H7 (cell line): ENCODE measurements around the gene PDE1C. TPM values are rescaled to one million over a fixed set of nuclear protein-coding genes. Genes with fewer than 3 reads are reported as not detected.
A peak's percentile ranks its signal among the peaks of the same experiment; 100 is the strongest.

Experiments
- DNase-seq: peaks from one replicate; pipeline ENCODE4 v3.0.0; 2012
- H3K27me3 ChIP-seq: 2 replicates; pipeline ENCODE4 v1.6.0; 2011; ENCODE audit warnings: mild to moderate bottlenecking, low read length; ENCODE audit not compliant: control insufficient read depth, insufficient read depth
- H3K36me3 ChIP-seq: replicated peaks from 2 replicates; pipeline ENCODE4 v1.5.1; 2011; ENCODE audit warnings: low read length; ENCODE audit not compliant: control insufficient read depth, insufficient read depth
- H3K4me3 ChIP-seq: 2 replicates; pipeline ENCODE4 v1.5.1; 2011; ENCODE audit warnings: low read depth, mild to moderate bottlenecking, control low read depth, low read length, moderate library complexity; ENCODE audit not compliant: insufficient read depth
- total RNA-seq: library from RNA; depleted of rRNA; stranded (reverse); fragments of >200 nt; shearing (Covaris generic); gene quantifications from 2 replicates; pipeline ENCODE4 v1.2.3, GENCODE V29; 2014

Gene PDE1C
- total RNA-seq, 1 experiment from 2014 or later: 0.14 TPM

- no peak for DNase-seq
- no peaks in the 10 kb centered on the region for H3K36me3 ChIP-seq
- peaks cover 16% of the 10 kb centered on the region for H3K27me3 ChIP-seq
- H3K4me3 ChIP-seq: no peak overlapping the region
These were observed 322.7 kb downstream of the PDE1C start for GRCh38 chr7:31747553-31747952.

DNA sequence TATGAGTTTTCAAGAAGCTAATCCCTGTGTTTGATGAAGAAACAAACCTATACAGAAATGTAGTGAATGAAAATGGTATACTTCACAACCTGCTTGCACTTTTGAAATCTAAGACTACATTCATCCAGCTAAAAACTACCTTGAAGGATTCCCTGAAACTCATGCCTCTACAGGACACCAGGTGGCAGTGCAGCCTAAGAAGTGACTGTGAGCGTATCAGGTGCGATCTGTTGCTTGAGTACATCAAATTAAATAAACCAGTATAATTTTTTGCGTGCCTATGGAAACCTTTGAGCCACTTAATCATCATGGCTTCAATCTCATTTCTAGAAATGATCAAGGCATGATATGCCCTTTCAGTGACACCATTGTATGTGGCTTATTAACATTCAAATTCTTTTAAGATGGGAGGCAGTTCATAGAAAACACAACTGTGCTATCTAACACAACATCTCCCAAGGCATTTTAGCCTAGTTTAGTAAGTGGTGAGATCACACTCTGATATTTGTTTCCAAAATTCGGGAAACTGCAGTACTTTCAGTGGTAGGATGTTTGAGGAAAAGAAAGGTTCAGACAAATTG lies 325.8 kb downstream of the PDE1C start:
- Histone ChIP-seq H3K27me3 (peaks cover 11% of the 10 kb centered on the region), H3K36me3 (no peaks in the 10 kb centered on the region), H3K4me3 (no peak overlapping the region)
- peak; percentile 43 for DNase-seq

DNA sequence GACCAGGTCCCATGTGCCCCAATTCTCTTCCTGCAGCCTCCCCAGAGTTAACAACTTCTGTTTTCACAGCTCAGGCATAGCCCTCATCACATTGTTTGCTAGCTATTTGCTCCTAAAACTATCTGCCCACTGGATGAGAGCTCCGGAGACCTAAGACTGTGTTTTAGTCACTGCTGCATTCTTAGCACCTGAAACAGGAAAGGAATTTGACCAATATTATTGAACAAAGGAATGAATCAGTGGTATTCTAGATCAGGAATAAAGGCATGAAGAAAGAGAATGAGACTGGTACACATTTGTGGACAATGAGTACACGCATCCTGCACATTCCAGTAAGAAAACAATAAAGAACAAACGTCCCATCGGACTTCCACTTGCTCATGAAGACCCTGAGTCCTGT lies 328.4 kb downstream of the PDE1C start:
- DNase-seq: no peak
- Histone ChIP-seq H3K27me3 (peaks cover 9% of the 10 kb centered on the region; the same call in 1 of the 2 replicates), H3K4me3 (no peak overlapping the region), H3K36me3 (no peaks in the 10 kb centered on the region)

- Histone ChIP-seq H3K36me3 (no peaks in the 10 kb centered on the region), H3K27me3 (no peaks in the 10 kb centered on the region), H3K4me3 (no peak overlapping the region)
- peak; percentile 63 for DNase-seq
These were observed 333.9 kb downstream of the PDE1C start for GRCh38 chr7:31735991-31736982.

GRCh38 chr7:31734456-31734855 lies 335.8 kb downstream of the PDE1C start:
- Histone ChIP-seq H3K4me3 (no peak overlapping the region), H3K27me3 (no peaks in the 10 kb centered on the region), H3K36me3 (no peaks in the 10 kb centered on the region)
- no peak for DNase-seq

- H3K36me3 ChIP-seq: no peaks in the 10 kb centered on the region
- H3K4me3 ChIP-seq: no peak overlapping the region
- H3K27me3 ChIP-seq: no peaks in the 10 kb centered on the region; the same call in 1 of the 2 replicates
- peak; percentile 36 for DNase-seq
These were observed 340.9 kb downstream of the PDE1C start for GRCh38 chr7:31729195-31729804.

DNA sequence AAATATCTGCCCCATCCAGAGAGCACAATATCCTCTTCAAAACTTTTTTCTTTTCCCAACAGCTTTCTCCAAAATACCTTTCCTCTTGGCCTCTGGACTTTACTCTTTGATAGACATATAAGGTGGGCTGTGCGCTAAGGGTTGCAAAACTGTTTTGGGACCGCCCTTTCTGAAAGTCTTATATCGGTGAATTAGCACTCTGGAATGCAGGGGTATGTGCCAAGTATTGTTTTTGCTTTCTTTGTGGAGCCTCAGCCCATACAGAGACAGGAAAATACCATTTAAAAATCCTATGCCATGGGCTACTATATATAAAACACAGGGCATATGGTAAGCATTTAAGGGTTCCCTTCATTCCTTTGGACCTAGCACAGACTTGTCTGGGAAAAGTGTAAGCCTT lies 345.5 kb downstream of the PDE1C start:
- Histone ChIP-seq H3K36me3 (no peaks in the 10 kb centered on the region), H3K4me3 (no peak overlapping the region), H3K27me3 (no peaks in the 10 kb centered on the region; the same call in 1 of the 2 replicates)
- DNase-seq: no peak

DNA sequence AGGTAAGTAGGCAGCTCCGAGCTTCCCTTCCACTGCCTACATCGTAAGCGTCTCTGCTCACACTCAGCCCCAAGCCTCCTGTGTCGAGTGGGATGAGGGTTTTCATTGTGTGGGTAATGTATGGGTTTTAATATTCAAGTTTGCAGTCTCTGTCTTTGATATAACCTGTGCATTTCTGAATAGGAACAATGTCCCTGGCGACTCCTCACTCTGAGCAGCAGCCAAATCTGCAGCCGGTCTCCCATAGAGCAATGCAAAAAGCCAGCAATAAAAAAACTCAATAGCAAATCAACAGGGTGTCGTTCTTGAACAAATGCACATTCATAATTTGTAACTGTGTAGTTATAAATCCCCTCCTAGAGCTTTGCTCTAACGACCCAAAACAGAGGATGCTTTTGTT lies 349.8 kb downstream of the PDE1C start:
- Histone ChIP-seq H3K4me3 (no peak overlapping the region), H3K27me3 (no peaks in the 10 kb centered on the region), H3K36me3 (no peaks in the 10 kb centered on the region)
- DNase-seq: no peak

- H3K27me3 ChIP-seq: peaks cover 9% of the 10 kb centered on the region
- DNase-seq: no peak
- no peaks in the 10 kb centered on the region for H3K36me3 ChIP-seq
- no peak overlapping the region for H3K4me3 ChIP-seq
These were observed 353.9 kb downstream of the PDE1C start for GRCh38 chr7:31716355-31716754.

DNA sequence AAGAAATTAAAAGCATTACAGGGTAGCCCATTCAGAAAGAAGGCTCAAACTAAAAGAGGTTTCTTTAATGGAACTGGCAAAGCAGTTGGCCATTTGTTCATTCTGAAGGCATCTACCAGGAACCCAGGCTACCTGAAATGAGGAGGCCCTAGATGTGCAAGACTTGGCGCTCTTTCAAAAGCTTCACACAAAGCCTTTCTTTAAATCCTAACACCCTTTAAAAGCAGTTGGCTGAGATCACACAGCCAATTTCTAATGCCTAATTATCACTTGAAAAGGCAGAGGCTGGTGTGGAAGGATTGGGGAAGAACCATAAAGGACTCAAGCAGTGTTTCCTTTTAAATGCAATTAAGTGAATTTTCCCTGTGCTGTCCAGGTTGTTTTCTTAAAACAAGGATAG lies 360.0 kb downstream of the PDE1C start:
- peaks cover 31% of the 10 kb centered on the region for H3K27me3 ChIP-seq
- H3K4me3 ChIP-seq: no peak overlapping the region
- H3K36me3 ChIP-seq: no peaks in the 10 kb centered on the region
- DNase-seq: peak; percentile 52

DNA sequence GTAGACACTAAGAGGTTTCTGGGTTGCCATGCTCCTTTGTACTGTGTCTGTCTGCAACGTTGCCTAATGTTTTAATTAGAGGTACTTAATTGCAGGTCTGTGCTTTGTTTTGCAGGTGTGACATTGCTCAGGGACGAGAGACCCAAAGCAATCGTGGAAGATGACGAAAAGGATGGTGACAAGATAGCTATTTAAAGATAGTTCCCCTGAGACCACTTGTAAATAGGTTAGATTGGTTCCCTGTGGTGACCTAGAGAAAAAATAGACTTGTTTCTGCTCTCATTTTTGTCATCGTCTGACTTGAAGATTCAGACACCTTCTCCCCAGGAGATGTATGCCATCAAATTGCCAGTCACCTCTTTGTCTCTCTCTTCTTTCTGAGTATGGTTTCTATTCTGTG lies 363.1 kb downstream of the PDE1C start:
- no peak overlapping the region for H3K4me3 ChIP-seq
- no peaks in the 10 kb centered on the region for H3K36me3 ChIP-seq
- DNase-seq: no peak
- peaks cover 27% of the 10 kb centered on the region for H3K27me3 ChIP-seq

- DNase-seq: no peak
- Histone ChIP-seq H3K27me3 (peaks cover 13% of the 10 kb centered on the region), H3K36me3 (no peaks in the 10 kb centered on the region), H3K4me3 (no peak overlapping the region)
These were observed 364.8 kb downstream of the PDE1C start for GRCh38 chr7:31705377-31705776.

DNA sequence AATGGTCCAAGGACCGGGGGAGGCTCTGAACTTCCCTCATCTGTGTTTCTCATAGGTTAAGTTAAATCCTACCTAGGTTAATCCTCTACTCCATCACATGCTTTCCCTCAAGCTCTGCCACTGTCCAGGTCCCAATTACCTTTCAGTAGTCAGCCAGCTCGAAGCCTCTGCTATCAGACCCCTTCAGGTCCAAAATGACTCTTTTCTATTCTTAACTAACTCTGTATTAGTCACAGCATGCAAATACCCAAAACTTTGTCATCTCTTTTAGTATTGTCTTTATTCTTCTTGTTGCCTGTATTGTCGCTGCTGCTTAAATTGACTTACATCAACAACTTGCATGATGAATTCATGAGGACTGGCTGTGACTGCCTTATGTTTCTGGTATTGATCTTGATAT lies 367.9 kb downstream of the PDE1C start:
- H3K27me3 ChIP-seq: peaks cover 2% of the 10 kb centered on the region; the same call in 1 of the 2 replicates
- H3K36me3 ChIP-seq: no peaks in the 10 kb centered on the region
- H3K4me3 ChIP-seq: no peak overlapping the region
- DNase-seq: no peak
